ENCODE results near the gene RAF1.

The RAF1 gene

DNA sequence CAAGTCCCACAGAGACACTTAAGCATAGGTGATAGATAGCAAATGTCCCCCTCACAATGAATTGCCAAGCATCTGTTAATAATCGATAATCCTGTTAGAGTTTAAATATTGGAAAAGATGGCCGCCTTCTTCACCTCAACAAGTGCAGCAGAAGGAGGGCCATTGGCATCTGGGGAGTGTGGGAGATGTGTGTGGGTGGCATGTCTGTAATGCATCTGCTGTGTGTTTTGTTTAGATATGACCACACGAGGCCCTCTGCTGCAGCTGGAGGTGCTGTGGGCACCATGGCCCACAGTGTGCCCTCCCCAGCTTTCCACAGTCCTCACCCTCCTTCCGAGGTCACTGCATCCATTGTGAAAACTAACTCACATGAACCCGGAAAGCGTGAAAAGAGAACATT is 94.1 kb downstream of the RAF1 start:
- ChIA-PET POLR2A (no interaction called here), CTCF (interaction anchor here (1.4 kb wide), 1 partner anchor 9 kb away, joined by 4 read pairs; no protein-coding TSS in a partner anchor)
- no peak for DNase-seq (ENCODE audit: extremely low spot score)
- TF ChIP-seq CTCF (IDR thresholded peaks at IDR 0.05; ENCODE audit: control extremely low read depth, extremely low read depth, low read depth, missing control alignments): no peak

- no peak for TF ChIP-seq CTCF (IDR thresholded peaks at IDR 0.05; ENCODE audit: control extremely low read depth, extremely low read depth, low read depth, missing control alignments)
- no peak for DNase-seq (ENCODE audit: extremely low spot score)
- ChIA-PET POLR2A (no interaction called here), CTCF (interaction anchor here (1.4 to 1.6 kb wide), 2 partner anchors 10 kb away, joined by 4 read pairs; no protein-coding TSS in a partner anchor)
Measured at GRCh38 chr3:12568747-12569146, 95.2 kb downstream of the RAF1 start.

DNA sequence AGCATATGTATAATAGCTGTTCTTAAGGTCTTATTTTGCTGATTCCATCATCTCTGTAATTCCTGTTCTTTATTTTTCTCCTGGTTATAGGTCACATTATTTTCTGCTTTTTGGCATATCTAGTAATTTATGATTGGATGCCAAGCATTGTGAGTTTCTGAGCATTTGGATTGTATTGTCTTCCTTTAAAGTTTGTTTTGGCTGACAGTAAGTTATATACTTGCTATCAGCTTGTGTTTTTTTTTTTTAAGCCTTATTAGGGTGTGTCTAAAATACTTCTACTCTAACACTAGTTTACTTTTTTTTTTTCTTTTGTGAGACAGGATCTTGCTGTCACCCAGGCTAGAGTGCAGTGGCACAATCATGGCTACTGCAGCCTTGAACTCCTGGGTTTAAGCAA is 96.9 kb downstream of the RAF1 start:
- no peak for TF ChIP-seq CTCF (IDR thresholded peaks at IDR 0.05; ENCODE audit: control extremely low read depth, extremely low read depth, low read depth, missing control alignments)
- ChIA-PET POLR2A (no interaction called here), CTCF (no interaction called here)
- no peak for DNase-seq (ENCODE audit: extremely low spot score)

DNA sequence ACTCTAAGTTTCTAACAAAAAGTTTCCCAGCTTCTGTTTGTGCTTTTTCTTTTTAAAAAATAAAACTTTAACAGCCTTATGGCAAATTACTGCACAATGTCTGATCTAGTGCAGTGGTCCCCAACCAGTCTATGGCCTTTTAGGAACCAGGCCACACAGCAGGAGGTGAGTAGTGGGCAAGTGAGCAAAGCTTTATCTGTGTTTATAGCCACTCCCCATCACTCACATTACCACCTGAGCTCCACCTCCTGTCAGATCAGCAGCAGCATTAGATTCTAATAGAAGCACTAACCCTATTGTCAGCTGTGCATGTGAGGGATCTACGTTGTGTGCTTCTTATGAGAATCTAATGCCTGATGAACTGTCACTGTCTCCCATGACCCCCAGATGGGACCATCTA is 101.5 kb downstream of the RAF1 start:
- POLR2A ChIA-PET: interaction anchor here (1.3 kb wide), 1 partner anchor 20 kb away, joined by 4 read pairs; no protein-coding TSS in a partner anchor
- CTCF ChIA-PET: no interaction called here
- TF ChIP-seq CTCF (IDR thresholded peaks at IDR 0.05; ENCODE audit: control extremely low read depth, extremely low read depth, low read depth, missing control alignments): no peak
- no peak for DNase-seq (ENCODE audit: extremely low spot score)

GRCh38 chr3:12561397-12561796 is 102.5 kb downstream of the RAF1 start:
- CTCF ChIA-PET: interaction anchor here (1.1 to 1.5 kb wide), 2 partner anchors 12 to 16 kb away, joined by 3 to 4 read pairs; no protein-coding TSS in a partner anchor
- TF ChIP-seq CTCF (IDR thresholded peaks at IDR 0.05; ENCODE audit: control extremely low read depth, extremely low read depth, low read depth, missing control alignments): no peak
- no peak for DNase-seq (ENCODE audit: extremely low spot score)
- POLR2A ChIA-PET: no interaction called here

DNA sequence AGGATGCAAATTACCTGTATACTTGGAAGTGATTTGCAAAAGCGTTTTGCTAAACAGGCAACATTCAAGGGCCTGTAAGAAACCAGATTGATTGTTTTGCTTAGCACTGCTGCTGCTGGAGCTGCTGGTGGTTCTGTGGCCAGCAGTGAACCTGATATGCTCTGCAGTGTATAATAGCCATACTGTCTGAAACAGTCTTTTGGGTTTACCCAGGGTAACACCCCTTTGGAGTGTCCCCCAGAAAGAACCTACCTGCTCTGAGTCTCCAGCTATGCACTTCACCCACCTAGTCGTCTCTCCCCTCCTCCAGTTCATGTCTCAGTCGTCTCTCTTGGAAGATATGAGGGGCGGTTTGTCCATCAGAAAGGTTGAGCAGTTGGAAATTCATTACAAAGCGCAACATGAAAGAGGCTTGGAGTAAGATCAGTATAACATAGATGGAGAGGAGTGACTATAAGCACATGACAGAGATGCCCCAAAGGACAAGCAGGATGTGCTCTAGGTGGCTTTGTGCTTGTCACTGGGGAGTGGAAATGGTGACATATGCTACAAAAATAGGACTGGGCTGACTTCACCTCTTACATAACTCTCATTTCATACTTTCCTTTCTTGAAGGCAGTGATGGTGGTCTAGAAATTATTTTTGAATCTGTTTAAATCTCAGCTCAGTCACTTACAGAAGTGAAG is 103.3 kb downstream of the RAF1 start:
- CTCF ChIA-PET: interaction anchor here (1.1 to 1.5 kb wide), 2 partner anchors 11 to 17 kb away, joined by 3 to 4 read pairs; no protein-coding TSS in a partner anchor
- POLR2A ChIA-PET: interaction anchor here (0.7 kb wide), 1 partner anchor 848 kb away, joined by 7 read pairs; no protein-coding TSS in a partner anchor
- DNase-seq (ENCODE audit: extremely low spot score): peak; percentile 46
- TF ChIP-seq CTCF (IDR thresholded peaks at IDR 0.05; ENCODE audit: control extremely low read depth, extremely low read depth, low read depth, missing control alignments): no peak

Measured in GM10248 (cell line).